ENCODE results near the gene IFNA5.

The IFNA5 gene

GRCh38 chr9:21294904-21295538 is 10.1 kb downstream of the IFNA5 start:
- no peak overlapping the region for H3K27ac ChIP-seq (ENCODE audit: low read length)
- peak; percentile 7 for DNase-seq
- H3K79me2 ChIP-seq (ENCODE audit: low read length) = no peaks in the 10 kb centered on the region
- no peaks in the 10 kb centered on the region for H3K36me3 ChIP-seq (replicated peaks; ENCODE audit: insufficient read depth, low read length)
- no peaks in the 10 kb centered on the region for H3F3A ChIP-seq (ENCODE audit: insufficient read depth, low read length)
- no peak overlapping the region for H3K4me2 ChIP-seq (ENCODE audit: low read depth, low read length)
- no peaks in the 10 kb centered on the region for H3K27me3 ChIP-seq (replicated peaks; ENCODE audit: insufficient read depth, low read length)
- H3K9me3 ChIP-seq (replicated peaks; ENCODE audit: insufficient read depth, low read length) = no peaks in the 10 kb centered on the region
- H3K9ac ChIP-seq (ENCODE audit: low read length) = no peak overlapping the region
- no peak overlapping the region for H3K4me3 ChIP-seq (ENCODE audit: low read length)
- no peaks in the 10 kb centered on the region for H4K20me1 ChIP-seq (ENCODE audit: insufficient read depth, low read length)
- H3K4me1 ChIP-seq (ENCODE audit: low read length) = no peaks in the 10 kb centered on the region
- TF ChIP-seq EZH2phosphoT487 (IDR thresholded peaks at IDR 0.05; ENCODE audit: low read length) = no peak
- TF ChIP-seq EZH2 (optimal IDR thresholded peaks at IDR 0.05; ENCODE audit: low read depth, low read length) = no peak
- TF ChIP-seq CTCF (IDR thresholded peaks at IDR 0.05; ENCODE audit: low read length) = no peak
- H3K9me2 ChIP-seq (replicated peaks; ENCODE audit: insufficient read depth, low read length) = no peaks in the 10 kb centered on the region
- no peak overlapping the region for H2AFZ ChIP-seq (ENCODE audit: low read length)

- Histone ChIP-seq H3K27me3 (replicated peaks; ENCODE audit: insufficient read depth, low read length) (no peaks in the 10 kb centered on the region), H3K9me2 (replicated peaks; ENCODE audit: insufficient read depth, low read length) (no peaks in the 10 kb centered on the region), H3K4me2 (ENCODE audit: low read depth, low read length) (no peak overlapping the region), H3K27ac (ENCODE audit: low read length) (no peak overlapping the region), H3K9ac (ENCODE audit: low read length) (no peak overlapping the region), H3K79me2 (ENCODE audit: low read length) (no peaks in the 10 kb centered on the region), H3K36me3 (replicated peaks; ENCODE audit: insufficient read depth, low read length) (no peaks in the 10 kb centered on the region), H3K4me1 (ENCODE audit: low read length) (no peaks in the 10 kb centered on the region), H3K9me3 (replicated peaks; ENCODE audit: insufficient read depth, low read length) (no peaks in the 10 kb centered on the region), H3F3A (ENCODE audit: insufficient read depth, low read length) (no peaks in the 10 kb centered on the region), H4K20me1 (ENCODE audit: insufficient read depth, low read length) (no peaks in the 10 kb centered on the region), H2AFZ (ENCODE audit: low read length) (no peak overlapping the region), H3K4me3 (ENCODE audit: low read length) (no peak overlapping the region)
- DNase-seq = no peak
- TF ChIP-seq EZH2phosphoT487 (IDR thresholded peaks at IDR 0.05; ENCODE audit: low read length) = no peak
- TF ChIP-seq CTCF (IDR thresholded peaks at IDR 0.05; ENCODE audit: low read length) = no peak
- TF ChIP-seq EZH2 (optimal IDR thresholded peaks at IDR 0.05; ENCODE audit: low read depth, low read length) = no peak
These were observed 10.7 kb downstream of the IFNA5 start for GRCh38 chr9:21294364-21294774.

GRCh38 chr9:21289848-21290247 is 15.3 kb downstream of the IFNA5 start:
- H3K79me2 ChIP-seq (ENCODE audit: low read length) = no peaks in the 10 kb centered on the region
- no peaks in the 10 kb centered on the region for H3K36me3 ChIP-seq (replicated peaks; ENCODE audit: insufficient read depth, low read length)
- H2AFZ ChIP-seq (ENCODE audit: low read length) = no peak overlapping the region
- no peak overlapping the region for H3K4me2 ChIP-seq (ENCODE audit: low read depth, low read length)
- H3K27ac ChIP-seq (ENCODE audit: low read length) = no peak overlapping the region
- no peak overlapping the region for H3K4me3 ChIP-seq (ENCODE audit: low read length)
- H3K9ac ChIP-seq (ENCODE audit: low read length) = no peak overlapping the region
- H3K9me3 ChIP-seq (replicated peaks; ENCODE audit: insufficient read depth, low read length) = no peaks in the 10 kb centered on the region
- H3K27me3 ChIP-seq (replicated peaks; ENCODE audit: insufficient read depth, low read length) = no peaks in the 10 kb centered on the region
- no peak for DNase-seq
- H4K20me1 ChIP-seq (ENCODE audit: insufficient read depth, low read length) = no peaks in the 10 kb centered on the region
- H3K4me1 ChIP-seq (ENCODE audit: low read length) = no peaks in the 10 kb centered on the region
- TF ChIP-seq EZH2phosphoT487 (IDR thresholded peaks at IDR 0.05; ENCODE audit: low read length) (no peak), CTCF (IDR thresholded peaks at IDR 0.05; ENCODE audit: low read length) (no peak), EZH2 (optimal IDR thresholded peaks at IDR 0.05; ENCODE audit: low read depth, low read length) (no peak)
- no peaks in the 10 kb centered on the region for H3K9me2 ChIP-seq (replicated peaks; ENCODE audit: insufficient read depth, low read length)
- H3F3A ChIP-seq (ENCODE audit: insufficient read depth, low read length) = no peaks in the 10 kb centered on the region
